ENCODE measurements around the gene RND2.
"Not testable (repeated sequence)": the region's sequence is repeated elsewhere in the genome, so short reads cannot be mapped to it uniquely, and the experiment has no call there.

The RND2 gene

GRCh38 chr17:43027091-43028032, 2.3 kb downstream of the RND2 start:
- no peak for DNase-seq

GRCh38 chr17:43028221-43028861, 3.3 kb downstream of the RND2 start:
- no peak for DNase-seq

GRCh38 chr17:43030137-43030767, 5.2 kb downstream of the RND2 start:
- DNase-seq = no peak

- no peak for DNase-seq
These were observed 6.6 kb downstream of the RND2 start for GRCh38 chr17:43031666-43032065.

GRCh38 chr17:43033948-43034881, 9.2 kb downstream of the RND2 start:
- DNase-seq = peak; percentile 50 to 77 (median 50)

GRCh38 chr17:43034894-43035293, 9.9 kb downstream of the RND2 start:
- no peak for DNase-seq

- no peak for DNase-seq
These were observed 14.6 kb downstream of the RND2 start for GRCh38 chr17:43039646-43040045.

- DNase-seq = no peak
These were observed 15.6 kb downstream of the RND2 start for GRCh38 chr17:43040655-43041054.

- DNase-seq = no peak
These were observed 17.1 kb downstream of the RND2 start for GRCh38 chr17:43042025-43042628.

GRCh38 chr17:43043307-43043706, 18.3 kb downstream of the RND2 start:
- no peak for DNase-seq

- no peak for DNase-seq
These were observed 19.0 kb downstream of the RND2 start for GRCh38 chr17:43044024-43044423.

- no peak for DNase-seq
These were observed 26.9 kb downstream of the RND2 start for GRCh38 chr17:43051969-43052368.

GRCh38 chr17:43053008-43053407, 28.0 kb downstream of the RND2 start:
- not testable (repeated sequence) for DNase-seq

- DNase-seq = no peak
These were observed 31.0 kb downstream of the RND2 start for GRCh38 chr17:43056051-43056450.

- DNase-seq = no peak
These were observed 38.1 kb downstream of the RND2 start for GRCh38 chr17:43062984-43063638.

GRCh38 chr17:43068570-43069367, 43.7 kb downstream of the RND2 start:
- DNase-seq = no peak

- DNase-seq = no peak
These were observed 44.4 kb downstream of the RND2 start for GRCh38 chr17:43069368-43069898.

- DNase-seq = no peak
These were observed 45.2 kb downstream of the RND2 start for GRCh38 chr17:43070257-43070656.

GRCh38 chr17:43070872-43071271, 45.8 kb downstream of the RND2 start:
- no peak for DNase-seq

GRCh38 chr17:43074869-43075268, 49.8 kb downstream of the RND2 start:
- no peak for DNase-seq

Data from NCI-H1417 (cell line).